HG03095 (cell line): ENCODE measurements around the gene TMEM63A.
"Not testable (repeated sequence)": the region's sequence is repeated elsewhere in the genome, so short reads cannot be mapped to it uniquely, and the experiment has no call there.

Experiments
- ATAC-seq: cut with Tn5 transposase; IDR thresholded peaks from one replicate; pipeline ENCODE4 v1.9.1; 2021; ENCODE audit warnings: moderate library complexity; ENCODE audit not compliant: unreplicated experiment

TMEM63A gene

DNA sequence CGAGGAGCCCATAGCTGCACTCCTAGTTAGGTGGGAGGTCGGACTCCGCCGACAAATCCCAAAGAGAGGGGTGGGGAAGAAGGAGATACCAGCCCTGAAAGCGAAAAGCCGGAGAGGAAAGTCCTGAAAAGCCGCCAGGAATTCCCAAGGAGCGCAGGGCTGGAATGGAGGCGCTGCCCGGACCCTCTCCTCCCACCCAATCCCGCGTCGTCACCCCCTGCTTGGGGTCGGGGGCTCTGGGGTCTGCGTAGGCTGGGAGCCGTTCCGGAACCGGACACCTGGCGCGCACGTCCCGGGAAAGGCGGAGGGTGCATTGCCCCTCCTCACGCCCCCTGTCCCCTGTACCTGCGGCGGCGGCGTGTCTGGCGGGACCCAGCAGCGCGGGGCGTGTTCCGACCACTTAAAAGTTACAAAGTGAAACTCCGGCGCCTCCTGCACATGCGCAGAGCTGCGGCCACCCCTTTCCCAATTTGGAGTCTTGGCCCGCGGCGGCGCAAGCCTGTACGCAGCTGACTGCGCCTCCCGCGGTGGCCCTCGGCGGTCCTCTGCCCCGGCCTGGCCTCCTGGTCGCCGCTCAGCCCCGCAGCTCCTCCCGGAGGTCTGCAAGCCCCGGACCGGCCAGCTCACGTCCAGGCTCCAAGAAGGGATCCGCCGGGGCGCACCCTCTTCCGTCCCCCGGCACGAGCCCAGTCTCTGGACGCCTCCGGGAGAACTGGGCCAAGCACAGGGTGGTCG is at the start of gene TMEM63A:
TMEM63A (minus strand) TSS at position 422 of the 735 bp plus-strand sequence. CDS start 4,800 bp downstream, outside the sequence.
- peak; percentile 69 for ATAC-seq

DNA sequence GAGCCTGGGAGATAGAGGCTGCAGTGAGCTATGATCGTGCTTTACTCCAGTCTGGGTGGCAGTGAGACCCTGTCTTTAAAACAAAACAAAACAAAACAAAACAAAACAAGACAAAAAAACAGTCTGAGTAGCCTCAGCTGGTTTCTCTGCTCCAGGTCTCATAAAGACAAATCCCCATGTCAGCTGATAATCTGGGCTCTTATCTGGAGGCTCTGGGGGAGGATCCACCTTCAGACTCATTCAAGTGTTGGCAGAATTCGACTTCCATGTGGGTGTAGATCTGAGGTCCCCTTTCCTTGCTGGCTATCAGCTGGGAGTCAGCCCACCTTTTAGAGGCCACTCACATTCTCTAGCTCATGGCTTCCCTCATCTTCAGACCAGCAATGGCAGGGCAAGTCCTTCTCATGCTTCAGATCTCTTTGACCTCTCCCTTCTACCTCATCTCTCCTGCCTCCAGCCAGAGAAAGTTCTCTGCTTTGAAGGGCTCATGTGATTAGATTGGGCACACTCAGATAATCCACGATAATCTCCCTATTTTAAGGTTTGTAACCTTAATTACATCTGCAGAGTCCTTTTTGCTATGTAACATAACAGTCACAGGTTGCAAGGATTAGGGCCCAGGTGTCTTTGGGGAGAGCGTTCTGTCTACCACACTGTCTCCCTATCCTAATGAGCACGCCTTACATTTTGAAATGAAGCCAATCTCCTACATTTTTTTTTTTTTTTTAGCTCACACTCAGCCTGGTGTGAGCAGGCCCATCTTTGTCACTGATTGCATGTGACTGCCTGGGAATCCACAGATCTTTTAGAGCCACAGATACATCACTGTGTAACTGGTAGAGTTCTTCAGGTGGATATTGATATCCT is 49.3 kb upstream of the TMEM63A start:
- no peak for ATAC-seq

DNA sequence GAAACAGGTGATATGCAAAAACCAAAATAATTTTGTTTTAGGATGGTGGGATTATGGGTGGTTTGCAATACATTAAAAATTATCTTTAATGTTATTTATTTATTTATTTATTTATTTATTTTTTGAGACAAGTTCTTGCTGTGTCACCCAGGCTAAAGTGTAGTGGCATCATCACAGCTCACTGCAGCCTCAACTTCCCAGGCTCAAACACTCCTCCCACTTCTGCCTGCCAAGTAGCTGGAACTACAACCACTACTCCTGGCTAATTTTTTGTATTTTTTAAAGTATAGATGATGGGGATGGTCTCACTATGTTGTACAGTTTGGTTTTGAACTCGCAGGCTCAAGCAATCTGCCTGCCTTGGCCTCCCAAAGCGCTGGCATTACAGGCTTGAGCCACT is 48.4 kb upstream of the TMEM63A start:
- ATAC-seq: no peak

DNA sequence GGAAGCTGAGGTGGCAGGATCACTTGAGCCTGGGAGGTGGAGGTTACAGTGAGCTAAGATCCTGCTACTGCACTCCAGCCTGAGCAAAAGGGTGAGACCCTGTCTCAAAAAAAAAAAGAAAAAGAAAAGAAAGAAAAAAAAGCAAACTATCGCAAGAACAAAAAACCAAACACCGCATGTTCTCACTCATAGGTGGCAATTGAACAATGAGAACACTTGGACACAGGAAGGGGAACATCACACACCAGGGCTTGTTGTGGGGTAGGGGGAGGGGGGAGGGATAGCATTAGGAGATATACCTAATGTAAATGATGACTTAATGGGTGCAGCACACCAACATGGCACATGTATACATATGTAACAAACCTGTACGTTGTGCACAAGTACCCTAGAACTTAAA is 47.3 kb upstream of the TMEM63A start:
- ATAC-seq: not testable (repeated sequence)

DNA sequence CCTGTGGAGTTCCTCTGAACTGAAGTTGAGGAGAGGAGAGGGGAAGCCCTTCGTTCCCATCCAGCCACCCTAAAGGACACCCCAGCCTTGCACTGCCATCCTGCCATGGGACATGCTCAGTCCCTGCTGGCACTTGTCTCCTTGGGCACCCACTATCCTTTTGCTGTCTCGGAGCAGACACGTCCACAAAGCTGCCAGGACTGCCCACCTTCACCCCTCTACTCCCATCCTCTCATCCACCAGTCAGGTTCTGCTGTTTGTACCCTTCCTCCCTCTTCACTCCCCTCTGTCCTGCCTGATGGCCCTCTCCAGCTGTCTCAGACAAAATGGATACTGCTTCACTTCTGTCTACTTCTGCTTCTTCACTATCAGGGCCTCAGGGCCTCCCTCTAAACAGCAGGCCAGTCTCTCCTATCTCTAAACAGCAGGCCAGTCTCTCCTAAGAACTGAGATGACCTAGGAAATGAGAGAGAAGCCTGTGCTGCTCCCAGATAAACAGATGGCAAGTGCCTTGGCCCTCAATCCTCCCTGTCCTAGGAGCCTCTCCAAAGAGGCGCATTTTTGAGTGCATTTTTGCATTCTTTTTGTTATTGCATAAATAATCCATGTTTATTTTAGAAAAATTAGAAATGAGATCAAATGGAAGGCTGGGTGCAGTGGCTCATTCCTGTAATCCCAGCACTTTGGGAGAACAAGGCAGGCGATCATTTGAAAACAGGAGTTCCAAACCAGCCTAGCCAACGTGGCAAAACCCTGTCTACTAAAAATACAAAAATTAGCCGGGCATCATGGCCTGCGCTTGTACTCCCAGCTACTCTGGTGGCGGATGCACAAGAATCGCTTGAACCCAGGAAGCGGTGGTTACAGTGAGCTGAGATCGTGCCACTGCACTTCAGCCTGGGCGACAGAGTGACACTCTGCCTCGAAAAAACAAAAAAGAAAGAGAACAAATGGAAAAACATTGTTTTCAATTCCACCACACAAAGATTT is 46.3 kb upstream of the TMEM63A start:
- no peak for ATAC-seq

DNA sequence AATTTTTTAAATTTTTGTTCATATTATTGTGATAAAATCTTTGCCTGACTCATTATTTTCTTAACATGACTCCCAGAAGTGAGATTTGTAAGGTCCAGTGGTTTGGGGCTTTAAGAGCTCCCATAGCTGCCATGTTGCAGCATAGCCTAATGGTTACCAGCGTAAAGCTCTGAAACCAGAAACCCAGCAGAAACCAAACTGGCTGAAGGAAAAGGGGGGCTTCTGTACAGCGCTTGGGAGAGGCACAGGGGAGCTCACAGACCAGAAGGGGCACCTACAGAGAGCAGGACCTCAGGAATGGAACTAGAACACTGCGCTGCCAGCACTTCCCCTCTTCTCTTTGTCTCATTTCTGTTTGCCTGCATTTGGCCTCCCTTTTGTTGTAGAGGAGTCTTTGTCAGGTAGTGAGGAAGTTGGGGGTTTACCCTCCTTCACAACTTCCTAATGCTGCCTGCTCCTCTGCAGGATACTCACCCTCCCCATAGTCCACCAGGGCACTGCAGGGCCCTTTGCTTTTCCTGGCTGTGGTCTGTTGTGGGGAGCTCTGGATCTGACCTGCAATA is 44.5 kb upstream of the TMEM63A start:
- ATAC-seq: no peak

DNA sequence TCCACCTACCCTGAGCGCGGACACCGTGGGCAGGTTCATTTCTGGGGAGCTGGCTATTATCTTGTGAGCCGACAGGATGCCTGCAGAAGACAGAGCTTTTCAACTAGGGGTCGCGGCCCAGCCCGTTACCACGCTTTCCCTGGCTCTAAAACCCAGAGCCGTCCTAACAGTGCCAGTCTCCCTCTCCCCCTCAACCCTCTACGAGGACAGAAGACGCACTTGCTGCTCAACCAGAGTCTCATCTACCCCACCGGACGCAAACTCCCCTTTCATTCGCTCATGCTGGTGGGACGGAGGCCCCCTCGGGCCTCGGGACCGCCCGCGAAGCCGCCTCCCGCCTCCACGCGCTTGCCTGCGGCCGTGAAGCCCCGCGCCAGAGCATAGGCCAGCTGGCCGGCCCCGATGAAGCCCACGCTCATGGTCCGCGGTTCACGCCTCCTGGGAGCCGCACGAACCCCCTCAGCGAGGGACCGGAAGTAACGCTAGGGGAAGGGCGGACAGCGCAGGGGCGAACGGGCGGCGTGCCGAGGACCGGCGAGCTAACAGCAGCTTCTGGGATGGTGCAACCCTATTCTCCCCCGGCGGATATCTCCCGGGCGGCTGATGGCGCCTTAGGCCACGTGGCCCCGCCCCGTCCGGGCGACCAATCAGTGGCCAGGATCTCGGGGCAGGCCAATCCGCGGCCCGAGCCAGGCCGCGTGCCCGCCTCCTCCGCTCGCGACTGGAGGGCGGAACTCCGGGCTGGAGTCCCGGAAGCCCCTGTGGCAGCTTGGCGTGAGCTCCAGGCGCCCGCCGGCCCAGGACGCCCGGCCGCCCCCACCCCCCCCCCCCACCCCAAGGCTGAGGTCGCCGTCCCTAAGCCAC is 41.7 kb upstream of the TMEM63A start, which contains the start of gene PYCR2:
PYCR2 (minus strand) TSS at position 559 of the 864 bp plus-strand sequence; CDS start at position 419, 140 bp downstream.
- peak; percentile 99 for ATAC-seq

DNA sequence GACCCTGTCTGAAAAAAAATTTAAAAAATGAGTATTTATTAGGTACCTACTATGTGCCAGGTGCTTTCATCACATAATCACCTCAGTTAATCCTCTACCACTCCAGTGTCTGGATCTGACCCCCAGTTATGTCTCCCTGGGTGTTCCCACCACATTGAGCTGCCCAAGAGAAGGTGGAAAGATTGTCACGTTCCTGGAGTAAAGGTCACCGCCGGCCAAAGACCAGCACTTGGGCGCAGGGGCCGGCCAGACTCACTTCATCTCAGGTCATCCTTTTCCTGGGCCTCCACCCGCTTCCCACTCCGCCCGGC is 41.2 kb upstream of the TMEM63A start:
- no peak for ATAC-seq

DNA sequence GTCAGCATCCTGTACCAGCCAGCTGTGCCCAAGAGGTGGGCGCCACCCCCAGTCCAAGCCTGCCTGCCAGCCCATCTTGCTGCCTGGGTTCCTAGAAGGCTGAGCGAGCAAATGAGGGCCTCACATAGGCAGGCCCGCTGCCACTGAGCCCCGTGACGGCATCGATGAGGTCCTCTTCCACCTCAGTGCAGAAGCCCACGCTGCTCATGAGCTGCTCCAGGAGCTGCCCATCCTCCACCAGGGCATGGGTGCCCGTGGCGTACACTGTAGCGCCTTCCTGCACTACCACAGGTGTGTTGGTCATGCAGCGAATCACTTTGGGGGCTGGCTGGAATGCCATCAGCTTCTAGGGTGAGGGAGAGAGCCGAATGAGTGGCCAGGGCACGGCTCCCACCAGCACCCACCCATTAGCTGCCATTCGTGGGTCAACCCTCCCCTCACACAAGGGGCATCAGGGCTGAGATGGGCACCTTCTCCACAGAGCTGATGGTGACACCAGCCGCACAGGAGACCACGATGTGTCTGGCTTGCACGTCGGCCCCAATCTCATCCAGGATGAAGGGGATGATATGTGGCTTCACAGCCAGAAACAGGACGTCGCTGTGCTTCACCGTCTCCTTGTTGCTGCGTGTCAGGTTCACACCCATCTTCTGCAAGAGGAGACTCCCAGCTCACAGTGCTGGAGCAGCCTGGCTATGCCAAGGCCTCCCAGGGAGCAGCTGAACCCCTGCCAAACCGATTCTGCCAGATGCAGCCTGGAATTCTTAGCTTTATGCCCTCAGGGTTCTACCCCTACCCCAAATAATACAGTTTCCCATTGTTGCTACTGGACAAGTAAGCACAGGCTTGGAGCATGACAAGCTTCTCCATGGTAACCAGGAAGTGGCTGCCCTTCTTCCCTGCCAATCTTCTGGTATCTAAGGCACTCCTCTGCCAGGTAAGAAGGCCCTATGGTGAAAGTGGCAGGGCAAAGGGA is 39.8 kb upstream of the TMEM63A start:
- ATAC-seq: no peak

DNA sequence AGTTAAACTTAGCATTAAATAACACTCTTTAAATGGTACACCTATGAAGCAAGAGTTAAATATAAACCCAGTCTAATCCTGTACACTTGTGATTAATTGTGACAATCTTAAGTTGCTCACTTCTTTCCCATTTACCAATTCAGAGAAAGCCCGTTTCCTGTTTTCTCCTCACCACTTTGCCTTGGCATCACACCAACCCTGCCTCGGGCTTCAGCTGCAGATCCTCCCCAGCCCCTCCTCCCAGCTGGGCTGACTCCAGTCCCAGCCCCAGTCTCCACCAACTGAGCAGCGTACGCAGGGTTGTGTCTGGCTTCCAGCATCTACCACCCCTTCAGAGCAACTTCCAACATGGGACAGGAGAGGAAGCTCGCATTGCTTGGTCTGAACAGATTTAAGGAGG is 37.7 kb upstream of the TMEM63A start:
- no peak for ATAC-seq

DNA sequence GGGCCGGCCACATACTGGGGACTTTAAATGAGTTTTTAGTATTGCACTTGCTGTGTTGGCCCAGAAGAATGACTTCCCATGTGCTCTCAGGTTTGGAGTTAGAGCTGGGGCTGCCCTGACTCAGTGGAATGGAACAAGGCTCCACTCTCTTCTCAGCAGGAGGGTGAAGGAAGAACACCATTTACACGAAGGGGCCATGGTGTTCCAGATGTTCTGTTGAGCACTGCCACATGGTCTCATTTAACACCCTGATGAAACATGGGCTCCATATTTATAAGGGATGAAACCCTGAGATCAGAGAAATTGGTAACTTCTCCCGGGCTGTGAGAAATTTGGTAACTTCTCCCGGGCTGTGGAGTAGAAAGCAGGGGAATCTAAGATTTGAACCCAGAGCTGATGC is 36.1 kb upstream of the TMEM63A start:
- ATAC-seq: no peak

DNA sequence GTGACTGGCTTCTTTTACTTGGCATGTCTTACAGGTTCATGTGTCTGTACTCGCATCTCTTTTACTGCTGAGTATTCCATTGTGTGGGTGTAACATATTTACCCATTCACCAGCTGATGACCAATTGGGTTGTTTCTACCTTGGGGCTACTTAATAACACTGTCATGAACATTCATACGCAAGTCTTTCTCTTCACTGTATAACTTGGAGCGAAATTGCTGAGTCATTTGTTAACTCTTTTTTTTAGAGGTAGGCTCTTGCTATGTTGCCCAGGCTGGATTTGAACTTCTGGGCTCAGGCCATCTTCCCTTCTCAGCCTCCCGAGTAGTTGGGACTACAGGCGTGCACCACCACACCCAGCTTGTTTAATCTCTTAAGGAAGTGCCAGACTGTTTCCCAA is 35.4 kb upstream of the TMEM63A start:
- no peak for ATAC-seq

DNA sequence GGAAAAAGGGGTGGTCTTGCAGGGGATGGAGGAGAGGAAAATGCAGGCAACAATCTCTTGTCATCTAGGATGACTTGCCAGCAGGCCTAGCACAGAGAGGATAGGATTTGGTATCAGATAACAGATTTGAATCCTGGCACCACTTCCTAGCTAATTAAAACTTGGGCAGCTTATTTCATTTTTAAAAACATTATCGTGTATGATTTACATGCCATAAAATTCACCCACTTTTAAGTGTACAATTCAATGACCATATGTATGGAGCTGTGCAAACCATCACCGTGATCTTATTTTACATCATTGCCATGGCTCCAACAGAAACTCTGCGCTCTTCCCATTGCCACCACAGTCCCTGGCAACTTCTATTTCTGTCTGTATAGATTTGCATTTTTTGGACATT is 34.9 kb upstream of the TMEM63A start:
- ATAC-seq: no peak

DNA sequence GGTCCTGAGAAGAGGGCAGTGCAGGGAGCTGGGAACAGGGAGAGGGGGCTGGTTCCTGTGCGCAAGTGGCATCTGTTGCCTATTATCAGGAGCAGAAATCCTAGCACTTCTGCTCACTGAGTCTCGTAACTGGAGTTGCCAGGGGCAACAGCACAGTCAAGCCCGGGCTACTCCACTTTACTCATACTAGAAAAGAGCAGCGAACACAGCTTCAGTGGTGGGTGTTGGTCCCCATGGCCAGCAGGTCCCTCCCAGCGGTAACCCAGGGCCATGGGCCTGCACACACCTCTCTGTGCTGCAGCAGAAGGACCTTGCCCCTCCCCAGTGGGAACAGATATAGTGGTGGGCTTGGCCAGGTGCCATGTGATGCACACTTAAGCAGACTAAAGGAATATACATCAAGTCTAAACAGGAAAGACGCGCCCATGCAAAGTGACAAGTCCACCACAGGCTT is 33.4 kb upstream of the TMEM63A start:
- ATAC-seq: no peak

DNA sequence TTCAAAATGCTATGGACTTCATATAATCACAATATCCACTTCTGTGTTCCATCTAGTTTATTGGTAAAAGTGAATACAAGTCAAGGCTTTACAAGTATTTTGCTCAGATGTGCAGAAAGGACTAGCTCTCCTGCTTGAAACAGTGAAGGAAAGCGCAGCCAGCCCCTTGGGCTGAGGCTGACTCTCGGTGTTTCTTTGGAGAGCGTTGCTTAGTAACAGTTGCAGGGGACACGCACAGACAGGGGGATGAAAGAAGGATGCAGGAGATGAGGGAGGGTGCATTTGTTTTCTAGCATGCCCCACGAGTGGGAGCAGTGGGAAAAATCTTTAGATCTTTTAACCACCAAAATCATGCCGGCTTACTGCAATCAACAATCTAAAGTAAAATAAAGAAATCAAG is 32.8 kb upstream of the TMEM63A start:
- no peak for ATAC-seq

DNA sequence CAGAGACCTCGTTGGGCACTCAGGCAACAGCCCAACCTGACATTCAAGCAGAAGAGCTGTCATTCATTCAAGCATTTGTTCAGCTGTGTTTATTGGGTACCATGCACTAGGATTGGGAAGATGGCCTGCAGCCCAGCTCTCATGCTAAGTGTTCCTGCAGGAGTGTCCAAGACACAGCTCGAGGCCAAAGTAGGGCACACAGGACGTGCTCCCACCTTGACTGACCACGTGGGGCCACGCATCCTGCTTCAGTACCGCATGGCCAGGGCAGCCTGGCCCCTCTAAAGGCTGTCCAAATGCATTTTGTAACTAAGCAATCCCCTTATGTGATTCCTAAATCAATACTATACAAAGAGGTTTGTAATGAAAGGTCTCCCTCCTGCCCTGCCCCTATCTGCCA is 32.2 kb upstream of the TMEM63A start:
- ATAC-seq: no peak

DNA sequence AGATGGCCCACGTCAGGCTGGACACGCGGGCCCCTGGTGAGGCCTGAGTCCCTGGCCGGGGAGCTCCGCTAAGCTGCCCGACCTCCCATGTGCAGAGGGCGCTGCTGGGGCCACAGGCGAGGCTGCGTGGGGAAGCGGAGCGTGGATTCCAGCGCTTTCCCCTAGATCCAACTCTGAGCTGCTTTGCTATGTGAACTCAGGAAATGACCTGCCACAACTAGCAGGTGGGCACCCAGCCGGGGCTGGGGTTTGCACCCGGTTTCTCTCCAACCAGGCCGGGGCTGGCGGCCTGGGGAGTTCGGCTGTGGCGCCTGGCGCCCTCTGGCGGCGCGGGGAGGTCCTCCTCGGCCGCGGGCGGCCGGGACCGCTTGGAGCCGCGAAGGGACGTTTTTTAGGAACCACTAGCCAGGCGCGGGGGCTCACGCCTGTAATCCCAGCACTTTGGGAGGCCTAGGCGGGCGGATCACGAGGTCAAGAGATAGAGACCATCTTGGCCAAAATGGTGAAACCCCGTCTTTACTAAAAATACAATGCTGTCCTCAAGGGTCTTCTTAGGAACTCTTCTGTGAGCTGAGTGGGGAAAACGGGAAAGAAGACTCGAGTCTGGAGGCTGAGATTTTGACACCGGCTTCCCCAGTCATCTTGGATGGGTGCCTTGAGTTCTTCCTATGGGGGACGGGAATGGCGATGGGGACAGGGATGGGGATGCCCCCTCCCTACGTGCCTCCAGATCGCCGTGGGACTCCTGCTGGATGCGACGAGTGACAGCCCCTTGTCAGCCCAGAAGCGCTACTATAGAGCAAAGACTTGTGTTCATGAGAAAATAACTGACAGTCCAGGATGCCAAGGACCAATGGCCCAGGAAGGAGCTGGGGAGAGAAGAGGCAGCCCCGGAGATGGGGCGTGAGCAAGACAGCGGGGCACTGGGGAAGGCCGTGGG is 29.3 kb upstream of the TMEM63A start:
- peak; percentile 61 for ATAC-seq
